Measurements from ENCODE around the gene PPP1R12A. TPM values are rescaled to one million over a fixed set of nuclear protein-coding genes. Genes with fewer than 3 reads are reported as not detected.

PPP1R12A gene
- total RNA-seq, 2 experiments from 2014 or later: 44.5 to 65.1 TPM

DNA sequence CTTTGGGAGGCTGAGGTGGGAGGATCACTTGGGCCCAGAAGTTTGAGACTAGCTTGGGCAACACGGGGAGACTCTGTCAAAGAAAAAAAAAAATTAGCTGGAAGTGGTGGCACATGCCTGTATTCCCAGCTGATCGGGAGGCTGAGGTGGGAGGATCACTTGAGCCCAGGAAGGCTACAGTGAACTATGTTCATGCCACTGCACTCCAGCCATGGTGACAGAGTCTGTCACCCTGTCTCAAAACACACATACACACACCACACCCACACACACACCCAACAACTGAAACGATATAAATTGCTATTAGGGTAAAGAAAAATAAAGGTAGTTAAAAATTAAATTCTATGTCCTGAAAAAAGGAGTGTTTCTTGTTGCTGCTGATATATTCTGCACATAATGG is 7.9 kb downstream of the PPP1R12A start:
- Histone ChIP-seq H3K27ac (ENCODE audit: low read depth, low read length, poor library complexity, severe bottlenecking) (no peak overlapping the region), H3K4me3 (ENCODE audit: low read depth, low read length, poor library complexity, severe bottlenecking) (no peak overlapping the region), H3K79me2 (ENCODE audit: insufficient read depth, low read depth, low read length) (peaks cover 100% of the 10 kb centered on the region), H3K36me3 (ENCODE audit: insufficient read depth, low read length) (peaks cover 15% of the 10 kb centered on the region; the same call in 1 of the 2 replicates), H2AFZ (ENCODE audit: low read length) (no peak overlapping the region), H3K4me2 (ENCODE audit: low read length) (no peak overlapping the region), H3K9me2 (ENCODE audit: insufficient read depth, low read length) (no peaks in the 10 kb centered on the region), H4K20me1 (ENCODE audit: insufficient read depth, low read length) (peaks cover 56% of the 10 kb centered on the region), H3K4me1 (ENCODE audit: insufficient read depth, low read length, poor library complexity, severe bottlenecking) (peaks cover 24% of the 10 kb centered on the region), H3K9me3 (ENCODE audit: low read length) (no peaks in the 10 kb centered on the region)
- ChIA-PET CTCF (ENCODE audit: unreplicated experiment) (no interaction called here), POLR2A (interaction anchor here (1.0 to 1.2 kb wide), 2 partner anchors 15 to 18 kb away, joined by 3 read pairs; no protein-coding TSS in a partner anchor)
- no TSS peak for BruUV-seq (replicated peaks)
- intact Hi-C loops (cut with micrococcal nuclease; ENCODE audit: unreplicated experiment): no loop called here
- TF ChIP-seq CTCF (conservative IDR thresholded peaks at IDR 0.05; ENCODE audit: low read length) (no peak), EZH2phosphoT487 (IDR thresholded peaks at IDR 0.05; ENCODE audit: borderline replicate concordance, low read depth, low read length) (no peak)
- DNase-seq (ENCODE audit: low spot score): no peak

DNA sequence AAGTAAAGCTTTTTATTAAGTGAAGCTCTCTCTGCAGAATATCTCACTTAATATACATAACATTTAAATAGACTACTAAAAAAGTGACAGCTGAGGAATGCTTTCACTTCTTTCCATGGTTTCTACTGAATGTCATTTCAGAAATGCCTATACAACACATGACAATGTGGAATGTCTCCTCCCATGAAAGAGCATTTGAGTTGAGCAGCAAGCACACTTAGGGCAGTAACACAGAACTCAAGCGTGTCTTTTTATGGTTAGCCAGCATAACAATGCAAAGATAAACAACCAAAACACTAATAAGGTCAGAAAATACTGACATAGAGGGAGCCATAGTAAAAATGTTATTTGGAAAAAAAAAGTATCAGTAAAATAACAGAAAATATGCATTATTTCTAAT is 9.4 kb downstream of the PPP1R12A start:
- H3K4me2 ChIP-seq (ENCODE audit: low read length): no peak overlapping the region
- intact Hi-C loops (cut with micrococcal nuclease; ENCODE audit: unreplicated experiment): no loop called here
- peaks cover 19% of the 10 kb centered on the region; the same call in 1 of the 2 replicates for H3K36me3 ChIP-seq (ENCODE audit: insufficient read depth, low read length)
- H3K27ac ChIP-seq (ENCODE audit: low read depth, low read length, poor library complexity, severe bottlenecking): no peak overlapping the region
- H3K79me2 ChIP-seq (ENCODE audit: insufficient read depth, low read depth, low read length): peaks cover 100% of the 10 kb centered on the region
- H3K9me2 ChIP-seq (ENCODE audit: insufficient read depth, low read length): no peaks in the 10 kb centered on the region
- H3K4me1 ChIP-seq (ENCODE audit: insufficient read depth, low read length, poor library complexity, severe bottlenecking): peaks cover 16% of the 10 kb centered on the region
- ChIA-PET CTCF (ENCODE audit: unreplicated experiment) (no interaction called here), POLR2A (interaction anchor here (0.7 to 2.5 kb wide), 5 partner anchors 9 to 36 kb away, joined by 3 to 6 read pairs (median 4); partner anchors contain the start of gene PPP1R12A)
- no TSS peak for BruUV-seq (replicated peaks)
- TF ChIP-seq CTCF (conservative IDR thresholded peaks at IDR 0.05; ENCODE audit: low read length) (no peak), EZH2phosphoT487 (IDR thresholded peaks at IDR 0.05; ENCODE audit: borderline replicate concordance, low read depth, low read length) (no peak)
- DNase-seq (ENCODE audit: low spot score): no peak
- no peaks in the 10 kb centered on the region for H3K9me3 ChIP-seq (ENCODE audit: low read length)
- H3K4me3 ChIP-seq (ENCODE audit: low read depth, low read length, poor library complexity, severe bottlenecking): no peak overlapping the region
- no peak overlapping the region for H2AFZ ChIP-seq (ENCODE audit: low read length)
- peaks cover 60% of the 10 kb centered on the region for H4K20me1 ChIP-seq (ENCODE audit: insufficient read depth, low read length)

DNA sequence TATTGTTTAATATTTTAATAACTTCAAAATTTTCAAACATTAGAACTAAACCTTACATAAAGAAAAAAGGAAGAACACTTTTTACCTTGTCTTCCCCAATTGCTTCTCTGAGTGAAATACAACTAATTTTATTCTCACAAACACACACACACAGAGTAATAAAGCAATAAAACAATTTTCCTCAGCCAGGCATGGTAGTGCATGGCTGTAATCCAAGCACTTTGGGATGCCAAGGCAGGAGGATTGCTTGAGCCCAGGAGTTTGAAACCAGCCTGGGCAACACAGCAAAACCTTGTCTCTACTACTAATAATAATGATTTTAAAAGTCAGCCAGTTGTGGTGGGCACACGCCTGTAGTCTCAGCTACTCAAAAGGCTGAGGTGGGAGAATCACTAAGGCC is 13.1 kb downstream of the PPP1R12A start:
- no peak overlapping the region for H3K27ac ChIP-seq (ENCODE audit: low read depth, low read length, poor library complexity, severe bottlenecking)
- peaks cover 59% of the 10 kb centered on the region for H4K20me1 ChIP-seq (ENCODE audit: insufficient read depth, low read length)
- no peak overlapping the region for H2AFZ ChIP-seq (ENCODE audit: low read length)
- no peak overlapping the region for H3K4me2 ChIP-seq (ENCODE audit: low read length)
- peaks cover 100% of the 10 kb centered on the region for H3K79me2 ChIP-seq (ENCODE audit: insufficient read depth, low read depth, low read length)
- no peak for DNase-seq (ENCODE audit: low spot score)
- CTCF ChIA-PET (ENCODE audit: unreplicated experiment): no interaction called here
- no peak overlapping the region for H3K4me3 ChIP-seq (ENCODE audit: low read depth, low read length, poor library complexity, severe bottlenecking)
- H3K4me1 ChIP-seq (ENCODE audit: insufficient read depth, low read length, poor library complexity, severe bottlenecking): peaks cover 4% of the 10 kb centered on the region
- H3K9me2 ChIP-seq (ENCODE audit: insufficient read depth, low read length): no peaks in the 10 kb centered on the region
- peaks cover 12% of the 10 kb centered on the region; the same call in 1 of the 2 replicates for H3K36me3 ChIP-seq (ENCODE audit: insufficient read depth, low read length)
- H3K9me3 ChIP-seq (ENCODE audit: low read length): no peaks in the 10 kb centered on the region
- no TSS peak for BruUV-seq (replicated peaks)
- POLR2A ChIA-PET: interaction anchor here (0.9 kb wide), 1 partner anchor 10 kb away, joined by 3 read pairs; no protein-coding TSS in a partner anchor
- intact Hi-C loops (cut with micrococcal nuclease; ENCODE audit: unreplicated experiment): no loop called here
- TF ChIP-seq EZH2phosphoT487 (IDR thresholded peaks at IDR 0.05; ENCODE audit: borderline replicate concordance, low read depth, low read length): no peak
- TF ChIP-seq CTCF (conservative IDR thresholded peaks at IDR 0.05; ENCODE audit: low read length): no peak
